MM.1S (cell line): ENCODE results near the gene XXYLT1.

ENCODE experiments used
- CTCF ChIP-seq: fragments of 300-600 bp; sonication (generic); IDR thresholded peaks from 2 replicates; pipeline ENCODE4 v1.5.1; 2016; ENCODE audit warnings: antibody characterized with exemption, low read length, mixed read lengths
- EZH2phosphoT487 ChIP-seq: fragments of 300-600 bp; sonication (generic); IDR thresholded peaks from 2 replicates; pipeline ENCODE4 v1.6.1; 2018; ENCODE audit warnings: antibody characterized with exemption, low read length

GRCh38 chr3:195065864-195066185 lies 205.1 kb downstream of the XXYLT1 start:
- TF ChIP-seq CTCF (no peak), EZH2phosphoT487 (no peak)
